Cardiac fibroblast (primary cell): ENCODE measurements around the gene ANKRD28.

Experiments used
- DNase-seq, 2 donors: peaks; one replicate each; pipeline versions ENCODE4 v3.0.0 to v3.0.0-alpha.2; 2010; ENCODE audit warnings: low read depth in 2 of 2
- H3K4me3 ChIP-seq, 2 donors: replicated peaks in 1 of 2; 1 replicate in 1 of 2; 2 replicates in 1 of 2; pipeline ENCODE4 v1.5.1; 2011; ENCODE audit warnings: low read depth in 2 of 2, low read length in 2 of 2, mild to moderate bottlenecking in 2 of 2, moderate library complexity in 1 of 2
- TF ChIP-seq, protein P1 (sequence below): IDR thresholded peaks from one replicate; pipeline ENCODE4 v1.5.1; 2011; ENCODE audit warnings: low read depth, mild to moderate bottlenecking, low read length, inconsistent platforms

The ANKRD28 gene

DNA sequence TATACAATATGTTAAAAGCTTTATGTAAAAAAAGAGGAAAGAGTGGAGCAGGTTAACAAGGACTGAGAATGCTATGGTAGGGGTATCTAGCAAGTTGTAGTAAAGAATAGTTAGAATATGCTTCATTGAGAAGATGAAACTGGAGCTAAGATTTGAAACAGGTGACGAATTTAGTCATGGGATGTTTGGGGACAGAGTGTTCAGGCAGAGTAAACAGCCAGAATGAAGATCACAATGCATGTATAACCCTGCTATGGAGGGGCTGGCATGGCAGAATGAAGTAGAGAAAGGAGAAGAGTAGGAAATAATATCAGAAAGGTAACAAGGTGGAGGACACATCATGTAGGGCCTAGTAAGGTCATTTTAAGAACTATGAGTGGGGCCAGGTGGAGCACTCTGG is 124.2 kb downstream of the ANKRD28 start:
- no peak overlapping the region for H3K4me3 ChIP-seq
- no peak for DNase-seq
- TF ChIP-seq, protein P1, sequence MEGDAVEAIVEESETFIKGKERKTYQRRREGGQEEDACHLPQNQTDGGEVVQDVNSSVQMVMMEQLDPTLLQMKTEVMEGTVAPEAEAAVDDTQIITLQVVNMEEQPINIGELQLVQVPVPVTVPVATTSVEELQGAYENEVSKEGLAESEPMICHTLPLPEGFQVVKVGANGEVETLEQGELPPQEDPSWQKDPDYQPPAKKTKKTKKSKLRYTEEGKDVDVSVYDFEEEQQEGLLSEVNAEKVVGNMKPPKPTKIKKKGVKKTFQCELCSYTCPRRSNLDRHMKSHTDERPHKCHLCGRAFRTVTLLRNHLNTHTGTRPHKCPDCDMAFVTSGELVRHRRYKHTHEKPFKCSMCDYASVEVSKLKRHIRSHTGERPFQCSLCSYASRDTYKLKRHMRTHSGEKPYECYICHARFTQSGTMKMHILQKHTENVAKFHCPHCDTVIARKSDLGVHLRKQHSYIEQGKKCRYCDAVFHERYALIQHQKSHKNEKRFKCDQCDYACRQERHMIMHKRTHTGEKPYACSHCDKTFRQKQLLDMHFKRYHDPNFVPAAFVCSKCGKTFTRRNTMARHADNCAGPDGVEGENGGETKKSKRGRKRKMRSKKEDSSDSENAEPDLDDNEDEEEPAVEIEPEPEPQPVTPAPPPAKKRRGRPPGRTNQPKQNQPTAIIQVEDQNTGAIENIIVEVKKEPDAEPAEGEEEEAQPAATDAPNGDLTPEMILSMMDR, result no peak

DNA sequence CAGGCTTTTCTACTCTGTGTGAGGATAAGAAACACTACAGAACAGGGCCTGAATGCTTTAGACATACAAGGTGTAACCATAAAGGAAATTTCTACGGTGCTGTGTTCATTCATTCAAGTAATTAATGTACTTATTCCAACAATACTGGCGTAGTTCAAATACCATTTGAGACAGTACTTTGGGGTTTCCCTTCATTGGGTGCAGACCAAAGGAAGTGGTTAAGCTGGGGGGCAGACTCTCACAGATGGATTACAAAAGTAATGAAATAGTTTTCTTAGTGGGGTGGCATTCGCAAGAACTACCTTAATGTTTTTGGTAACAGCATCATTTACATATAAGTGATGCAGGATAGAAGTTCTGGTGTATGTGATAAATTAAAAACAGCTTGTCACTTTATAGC is 130.3 kb downstream of the ANKRD28 start:
- TF ChIP-seq, protein P1, result no peak
- no peak overlapping the region for H3K4me3 ChIP-seq
- no peak for DNase-seq

DNA sequence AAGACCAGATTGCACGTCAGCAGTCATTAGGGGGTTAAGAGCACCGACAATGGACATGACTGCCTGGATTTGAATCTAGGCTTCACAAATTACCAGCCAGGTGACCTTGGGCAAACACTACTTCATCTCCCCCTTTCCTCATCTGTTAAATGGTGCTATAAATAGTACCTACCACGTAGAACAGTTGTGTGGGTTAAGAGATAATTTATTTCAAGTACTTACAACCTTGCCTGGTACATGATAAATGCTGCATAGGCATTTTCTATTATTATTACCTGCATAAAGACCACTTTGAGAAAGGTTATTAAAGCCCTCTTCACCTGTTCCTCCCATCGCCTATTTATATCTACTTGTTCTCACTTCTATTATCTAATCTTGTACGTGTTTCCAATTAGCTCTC is 131.5 kb downstream of the ANKRD28 start:
- DNase-seq, result no peak
- TF ChIP-seq, protein P1, result no peak

DNA sequence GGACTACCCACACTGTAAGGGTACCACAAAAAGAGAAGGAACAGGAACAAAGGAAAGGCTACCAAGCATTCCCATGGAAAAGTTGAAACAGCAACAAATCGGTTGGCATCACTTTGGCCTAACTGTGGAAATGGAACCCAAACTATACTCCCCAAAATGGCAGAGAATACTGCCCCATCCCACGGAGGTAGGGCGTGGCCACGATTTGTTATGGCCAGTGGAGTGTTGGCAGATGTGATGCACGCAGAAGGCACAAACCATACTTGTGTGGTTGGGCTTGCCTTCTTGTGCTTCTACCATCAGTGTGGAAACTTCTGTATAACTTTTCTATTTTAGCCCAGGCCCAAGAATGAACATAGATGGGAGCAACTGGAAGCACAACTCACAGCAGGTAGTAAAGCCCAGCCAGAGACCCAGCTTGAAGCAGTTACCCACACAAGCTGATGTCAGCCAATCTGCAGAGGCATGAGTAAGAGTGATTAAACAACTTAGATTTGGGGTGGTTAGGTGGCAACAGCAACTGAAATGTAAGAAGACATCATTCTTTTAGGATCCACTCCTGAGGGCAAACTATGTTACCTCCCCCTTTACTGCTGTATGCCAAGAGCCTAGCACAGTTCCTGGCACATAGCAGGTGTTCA is 132.1 kb downstream of the ANKRD28 start:
- TF ChIP-seq, protein P1, result no peak
- no peak overlapping the region for H3K4me3 ChIP-seq
- DNase-seq, result no peak

More for the DNA sequence above, 131.5 kb downstream of the ANKRD28 start:
- H3K4me3 ChIP-seq, result no peak overlapping the region

DNA sequence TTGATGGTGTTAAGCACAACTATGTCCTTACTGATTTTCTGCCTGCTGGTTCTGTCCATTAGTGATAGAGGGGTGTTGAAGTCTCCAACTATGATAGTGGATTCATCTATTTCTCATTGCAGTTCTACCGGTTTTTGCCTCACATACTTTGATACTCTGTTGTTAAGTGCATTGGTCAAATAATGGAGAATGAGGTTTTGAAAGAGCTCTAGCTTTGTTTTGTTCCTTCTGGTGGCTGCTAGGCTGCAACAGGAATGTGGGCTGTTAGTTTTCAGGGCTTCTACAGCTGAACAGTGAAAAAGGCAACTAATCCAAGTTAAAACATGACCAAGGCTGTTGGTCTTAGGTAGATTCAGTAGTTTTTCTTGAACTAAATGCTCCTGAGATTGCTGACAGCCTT is 133.6 kb downstream of the ANKRD28 start:
- TF ChIP-seq, protein P1, result no peak
- no peak overlapping the region for H3K4me3 ChIP-seq
- no peak for DNase-seq

DNA sequence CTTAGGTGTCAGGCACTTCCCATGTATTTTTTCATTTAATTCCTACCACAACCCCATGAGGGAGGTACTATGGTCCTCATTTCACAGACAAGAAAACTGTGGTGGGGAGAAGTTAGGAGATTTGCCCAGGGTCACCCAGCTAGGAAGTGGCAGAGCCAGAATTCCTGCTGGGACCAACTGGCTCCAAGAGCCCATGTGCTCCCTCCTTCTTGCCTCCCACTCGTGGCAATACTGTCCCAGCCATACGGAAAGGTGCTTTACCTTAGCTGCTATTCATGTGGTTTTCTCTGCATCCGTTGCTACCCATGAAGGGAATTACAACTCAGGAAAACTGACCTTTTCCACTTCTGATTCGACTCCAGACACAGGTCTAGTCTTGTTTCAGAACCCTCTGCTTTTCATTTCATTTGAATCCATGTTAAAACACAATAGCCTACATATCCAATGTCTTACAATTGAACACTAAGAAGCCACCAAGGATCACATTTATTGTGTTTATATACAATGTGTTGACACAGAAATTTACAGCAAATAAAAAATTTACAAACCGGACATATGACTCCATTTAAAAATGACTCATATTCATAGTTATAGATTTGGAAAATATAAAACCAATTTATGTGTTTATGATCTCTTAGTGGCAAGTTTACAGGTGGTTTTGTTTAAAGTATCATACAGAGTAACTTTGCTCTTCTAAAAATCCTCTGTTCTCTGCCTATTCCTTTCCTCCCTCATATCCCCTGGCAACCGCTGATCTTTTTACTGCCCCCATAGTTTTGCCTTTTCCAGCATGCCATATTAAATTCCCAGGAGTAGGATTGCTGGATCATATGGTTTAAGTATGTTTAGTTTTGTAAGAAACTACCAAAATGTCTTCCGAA is 137.5 kb downstream of the ANKRD28 start:
- DNase-seq, result no peak
- TF ChIP-seq, protein P1, result no peak
- H3K4me3 ChIP-seq, result no peak overlapping the region
